Regular cardiac myocyte (primary cell): ENCODE data around the gene GLRX5. TPM values are rescaled to one million over a fixed set of nuclear protein-coding genes. Genes with fewer than 3 reads are reported as not detected.

Experiments used
- total RNA-seq: library from RNA; depleted of rRNA; stranded (reverse); fragments of >200 nt; gene quantifications from 2 replicates; pipeline ENCODE4 v1.2.3, GENCODE V29; 2014

GLRX5 gene
- 28.8 and 52.5 TPM in 2 replicates for total RNA-seq

DNA sequence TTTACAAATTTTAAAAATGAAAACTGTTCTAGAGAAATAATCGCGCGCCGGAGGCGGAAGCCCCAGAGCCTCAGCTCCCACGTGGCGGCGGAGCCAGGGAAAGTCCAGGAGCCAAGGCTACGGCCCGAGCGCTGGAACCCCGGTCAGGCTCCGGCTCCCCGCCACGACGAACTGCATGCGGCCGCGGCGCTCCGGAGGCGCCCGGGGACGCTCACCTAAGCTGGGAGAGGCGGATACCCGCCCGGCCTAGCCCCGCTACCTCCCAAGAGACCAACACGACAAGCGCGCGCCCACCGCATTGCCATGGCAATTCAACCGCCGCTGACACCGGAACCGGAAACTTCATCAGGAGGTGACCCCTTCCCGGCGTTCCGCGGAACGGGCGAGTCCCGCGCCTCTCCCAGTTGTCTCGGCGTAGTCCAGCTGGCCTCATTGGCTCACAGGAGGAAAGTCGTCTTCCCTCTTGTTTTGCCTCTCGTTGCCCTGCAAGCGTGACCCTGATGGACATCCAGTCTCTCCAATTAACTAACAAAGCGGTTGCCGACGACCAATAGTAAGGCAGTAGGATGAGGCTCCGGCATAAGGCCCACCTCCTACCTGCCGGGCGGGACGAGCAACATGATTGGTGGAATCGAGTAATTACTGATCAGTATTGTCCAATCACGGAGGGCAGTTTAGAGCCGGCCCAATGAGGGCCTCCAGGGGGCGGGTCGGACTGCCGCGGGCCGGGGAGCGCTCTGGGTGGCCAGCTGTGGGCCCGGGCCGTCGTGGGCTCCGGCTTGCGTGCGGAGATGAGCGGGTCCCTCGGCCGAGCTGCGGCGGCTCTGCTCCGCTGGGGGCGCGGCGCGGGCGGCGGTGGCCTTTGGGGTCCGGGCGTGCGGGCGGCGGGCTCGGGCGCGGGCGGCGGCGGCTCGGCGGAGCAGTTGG, at the start of gene GLRX5:
GLRX5 (plus strand) TSS at position 752 of the 927 bp plus-strand sequence; CDS start at position 792, 40 bp downstream.

DNA sequence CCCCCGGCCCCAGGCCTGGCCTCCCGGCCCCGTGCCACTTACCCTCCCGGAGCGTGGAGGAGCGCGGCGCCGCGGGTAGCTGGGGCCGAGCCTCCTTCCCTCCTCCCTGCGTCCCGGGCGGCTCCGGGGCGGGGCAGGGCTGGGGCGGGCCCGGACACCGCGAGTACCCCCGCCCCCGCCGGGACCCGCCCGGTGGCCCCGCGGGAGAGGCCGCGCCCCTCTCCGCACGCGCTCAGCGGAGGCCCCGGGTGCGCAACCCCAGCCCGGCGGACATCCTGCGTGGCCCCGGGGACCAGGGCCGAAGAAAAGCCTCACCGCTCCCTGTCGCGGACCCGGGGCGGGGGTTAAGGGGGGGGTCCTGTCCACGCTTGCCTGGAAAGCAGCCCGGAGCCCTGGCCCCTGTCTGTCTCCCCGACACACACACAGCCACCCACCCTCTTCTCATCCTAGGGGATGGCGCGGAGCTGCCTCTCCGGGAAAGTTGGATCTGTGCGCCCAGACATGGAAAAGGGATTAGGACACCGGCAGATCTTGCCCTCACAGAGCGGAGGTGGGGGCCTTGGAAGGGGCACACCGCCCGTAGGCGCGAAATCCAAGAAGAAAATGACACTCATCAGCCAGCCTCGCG, 18.2 kb upstream of the GLRX5 start, which contains the start of gene SYNE3:
SYNE3 (minus strand) TSS at position 97 of the 628 bp plus-strand sequence. CDS start 40,829 bp downstream, outside the sequence.

Other genes starting within 250 kb of the GLRX5 start
- 0.58 and 3.9 TPM in 2 replicates for gene CLMN, start 215.1 kb upstream of the GLRX5 start, total RNA-seq
- 5.9 and 10.2 TPM in 2 replicates for gene SYNE3, start 18.4 kb upstream of the GLRX5 start, total RNA-seq
- gene TCL1B, start 151.4 kb downstream of the GLRX5 start, total RNA-seq = not detected in 2 replicates
- gene TCL1A, start 179.1 kb downstream of the GLRX5 start, total RNA-seq = not detected in 2 replicates